SU-DHL-6 (cell line): Measurements from ENCODE around the gene C2CD4C.

ENCODE experiments used
- H2AFZ ChIP-seq: fragments of 200-600 bp; sonication (generic); 2 replicates; pipeline ENCODE4 v1.6.1; 2014; ENCODE audit warnings: low read depth, mild to moderate bottlenecking, moderate library complexity, mixed read lengths, antibody characterized with exemption, low read length; ENCODE audit not compliant: severe bottlenecking
- H3F3A ChIP-seq: fragments of 200-600 bp; shearing (Covaris generic); 2 replicates; pipeline ENCODE4 v1.6.0; 2016; ENCODE audit warnings: antibody characterized with exemption, mild to moderate bottlenecking; ENCODE audit not compliant: insufficient read depth
- H3K27ac ChIP-seq: fragments of 200-600 bp; sonication (generic); 2 replicates; pipeline ENCODE4 v1.5.1; 2016; ENCODE audit warnings: low read depth, mild to moderate bottlenecking, low read length, moderate library complexity, mixed read lengths
- H3K27me3 ChIP-seq: fragments of 200-600 bp; sonication (generic), shearing (Covaris generic); 2 replicates; pipeline ENCODE4 v1.6.0; 2014; ENCODE audit warnings: mild to moderate bottlenecking, low read length
- H3K36me3 ChIP-seq: fragments of 200-600 bp; sonication (generic); 2 replicates; pipeline ENCODE4 v1.6.1; 2014; ENCODE audit warnings: mild to moderate bottlenecking, low read length, mixed read lengths
- H3K4me2 ChIP-seq: fragments of 300-600, 200-600 bp; shearing (Covaris generic), sonication (generic); 2 replicates; pipeline ENCODE4 v1.6.0; 2014; ENCODE audit warnings: low read length, low read depth, mild to moderate bottlenecking; ENCODE audit not compliant: poor library complexity, severe bottlenecking
- H3K4me3 ChIP-seq: fragments of 200-600 bp; sonication (generic); 2 replicates; pipeline ENCODE4 v1.5.1; 2014; ENCODE audit warnings: antibody characterized with exemption, low read length, mild to moderate bottlenecking, mixed read lengths; ENCODE audit not compliant: insufficient read depth, poor library complexity, severe bottlenecking
- H3K79me2 ChIP-seq: fragments of 200-600 bp; sonication (generic); 2 replicates; pipeline ENCODE4 v1.6.1; 2014; ENCODE audit warnings: mild to moderate bottlenecking, low read length, moderate library complexity; ENCODE audit not compliant: insufficient read depth
- H3K9ac ChIP-seq: fragments of 200-600 bp; sonication (generic); 2 replicates; pipeline ENCODE4 v1.7.0; 2014; ENCODE audit warnings: mild to moderate bottlenecking, low read length
- H3K9me2 ChIP-seq: fragments of 200-600 bp; sonication (generic); replicated peaks from 2 replicates; pipeline ENCODE4 v1.6.1; 2014; ENCODE audit warnings: low read length; ENCODE audit not compliant: insufficient read depth
- H3K9me3 ChIP-seq: fragments of 200-600 bp; sonication (generic); 2 replicates; pipeline ENCODE4 v1.6.1; 2014; ENCODE audit warnings: low read length, mixed read lengths; ENCODE audit not compliant: insufficient read depth
- H4K20me1 ChIP-seq: fragments of 200-600 bp; sonication (generic); 2 replicates; pipeline ENCODE4 v1.6.1; 2014; ENCODE audit warnings: low read depth, mild to moderate bottlenecking, antibody characterized with exemption, low read length, moderate library complexity, mixed read lengths
- EZH2phosphoT487 ChIP-seq: fragments of 200-600 bp; sonication (generic), shearing (Covaris generic); conservative IDR thresholded peaks from 2 replicates; pipeline ENCODE4 v1.6.1; 2018; ENCODE audit warnings: mild to moderate bottlenecking, antibody characterized with exemption, low read length, moderate library complexity, mixed read lengths
- TF ChIP-seq, protein P1 (sequence below): fragments of 200-600 bp; sonication (generic); IDR thresholded peaks from one replicate; pipeline ENCODE4 v1.5.1; 2017; ENCODE audit warnings: antibody characterized with exemption, mild to moderate bottlenecking, low read length, moderate library complexity; ENCODE audit not compliant: insufficient read depth, poor library complexity, severe bottlenecking

The C2CD4C gene, protein sequence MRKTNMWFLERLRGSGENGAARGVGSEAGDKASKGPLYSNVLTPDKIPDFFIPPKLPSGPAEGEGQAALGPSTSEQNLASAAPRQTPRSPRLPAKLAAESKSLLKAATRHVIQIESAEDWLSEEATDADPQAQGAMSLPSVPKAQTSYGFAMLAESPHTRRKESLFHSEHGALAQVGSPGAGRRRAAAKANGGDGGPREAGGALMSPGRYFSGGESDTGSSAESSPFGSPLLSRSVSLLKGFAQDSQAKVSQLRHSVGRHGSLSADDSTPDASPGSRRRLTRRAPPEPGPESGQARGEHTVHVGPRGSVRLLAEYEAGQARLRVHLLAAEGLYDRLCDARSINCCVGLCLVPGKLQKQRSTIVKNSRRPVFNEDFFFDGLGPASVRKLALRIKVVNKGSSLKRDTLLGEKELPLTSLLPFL

DNA sequence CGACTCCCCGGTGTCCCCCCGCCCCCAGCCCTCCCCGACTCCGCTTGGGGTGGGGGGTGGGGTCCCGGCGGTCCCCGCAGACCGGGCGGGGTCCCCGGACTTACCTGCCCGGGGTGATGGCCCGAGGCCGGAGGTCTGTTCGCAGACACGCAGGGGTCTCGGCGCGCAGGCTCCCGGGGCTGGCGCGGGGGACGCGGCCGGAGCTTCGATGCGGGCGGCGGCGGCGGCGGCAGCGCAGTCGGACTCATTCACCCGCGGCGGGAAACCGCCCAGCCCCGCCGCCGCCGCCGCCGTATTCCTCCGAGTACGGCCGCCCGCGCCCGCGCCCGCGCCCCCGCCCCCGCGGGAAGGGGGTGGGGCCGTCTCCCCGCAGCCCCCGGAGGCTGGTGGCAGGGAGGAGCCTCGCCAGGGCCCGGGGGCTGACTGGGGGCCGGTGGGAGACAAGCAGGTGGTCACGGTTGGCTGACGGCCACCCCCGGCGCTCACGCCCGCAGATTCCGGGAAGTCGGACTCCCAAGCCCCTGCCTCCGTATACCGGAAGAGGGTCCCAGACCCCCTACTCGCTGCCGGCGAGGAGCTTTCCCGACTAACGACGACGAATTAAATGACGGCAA lies at the start of gene C2CD4C:
Gene C2CD4C (minus strand): TSS at position 246 of the 614 bp plus-strand sequence. CDS start 786 bp downstream, outside the sequence.
- no peak within 1 kb of the TSS for H3K9ac ChIP-seq
- TF ChIP-seq, protein P1, sequence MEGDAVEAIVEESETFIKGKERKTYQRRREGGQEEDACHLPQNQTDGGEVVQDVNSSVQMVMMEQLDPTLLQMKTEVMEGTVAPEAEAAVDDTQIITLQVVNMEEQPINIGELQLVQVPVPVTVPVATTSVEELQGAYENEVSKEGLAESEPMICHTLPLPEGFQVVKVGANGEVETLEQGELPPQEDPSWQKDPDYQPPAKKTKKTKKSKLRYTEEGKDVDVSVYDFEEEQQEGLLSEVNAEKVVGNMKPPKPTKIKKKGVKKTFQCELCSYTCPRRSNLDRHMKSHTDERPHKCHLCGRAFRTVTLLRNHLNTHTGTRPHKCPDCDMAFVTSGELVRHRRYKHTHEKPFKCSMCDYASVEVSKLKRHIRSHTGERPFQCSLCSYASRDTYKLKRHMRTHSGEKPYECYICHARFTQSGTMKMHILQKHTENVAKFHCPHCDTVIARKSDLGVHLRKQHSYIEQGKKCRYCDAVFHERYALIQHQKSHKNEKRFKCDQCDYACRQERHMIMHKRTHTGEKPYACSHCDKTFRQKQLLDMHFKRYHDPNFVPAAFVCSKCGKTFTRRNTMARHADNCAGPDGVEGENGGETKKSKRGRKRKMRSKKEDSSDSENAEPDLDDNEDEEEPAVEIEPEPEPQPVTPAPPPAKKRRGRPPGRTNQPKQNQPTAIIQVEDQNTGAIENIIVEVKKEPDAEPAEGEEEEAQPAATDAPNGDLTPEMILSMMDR, result no peak
- no peak for TF ChIP-seq EZH2phosphoT487
- H3K36me3 ChIP-seq, result no peaks in the 10 kb centered on the region
- no peaks in the 10 kb centered on the region for H3K9me3 ChIP-seq
- no peak within 1 kb of the TSS for H2AFZ ChIP-seq
- no peaks in the 10 kb centered on the region for H3K79me2 ChIP-seq
- peak within 1 kb of the TSS; percentile 10 for H3K4me2 ChIP-seq
- no peaks in the 10 kb centered on the region for H3K27me3 ChIP-seq
- no peaks in the 10 kb centered on the region for H4K20me1 ChIP-seq
- H3K9me2 ChIP-seq, result no peaks in the 10 kb centered on the region
- H3K27ac ChIP-seq, result no peak within 1 kb of the TSS
- no peak within 1 kb of the TSS for H3K4me3 ChIP-seq
- no peaks in the 10 kb centered on the region for H3F3A ChIP-seq

DNA sequence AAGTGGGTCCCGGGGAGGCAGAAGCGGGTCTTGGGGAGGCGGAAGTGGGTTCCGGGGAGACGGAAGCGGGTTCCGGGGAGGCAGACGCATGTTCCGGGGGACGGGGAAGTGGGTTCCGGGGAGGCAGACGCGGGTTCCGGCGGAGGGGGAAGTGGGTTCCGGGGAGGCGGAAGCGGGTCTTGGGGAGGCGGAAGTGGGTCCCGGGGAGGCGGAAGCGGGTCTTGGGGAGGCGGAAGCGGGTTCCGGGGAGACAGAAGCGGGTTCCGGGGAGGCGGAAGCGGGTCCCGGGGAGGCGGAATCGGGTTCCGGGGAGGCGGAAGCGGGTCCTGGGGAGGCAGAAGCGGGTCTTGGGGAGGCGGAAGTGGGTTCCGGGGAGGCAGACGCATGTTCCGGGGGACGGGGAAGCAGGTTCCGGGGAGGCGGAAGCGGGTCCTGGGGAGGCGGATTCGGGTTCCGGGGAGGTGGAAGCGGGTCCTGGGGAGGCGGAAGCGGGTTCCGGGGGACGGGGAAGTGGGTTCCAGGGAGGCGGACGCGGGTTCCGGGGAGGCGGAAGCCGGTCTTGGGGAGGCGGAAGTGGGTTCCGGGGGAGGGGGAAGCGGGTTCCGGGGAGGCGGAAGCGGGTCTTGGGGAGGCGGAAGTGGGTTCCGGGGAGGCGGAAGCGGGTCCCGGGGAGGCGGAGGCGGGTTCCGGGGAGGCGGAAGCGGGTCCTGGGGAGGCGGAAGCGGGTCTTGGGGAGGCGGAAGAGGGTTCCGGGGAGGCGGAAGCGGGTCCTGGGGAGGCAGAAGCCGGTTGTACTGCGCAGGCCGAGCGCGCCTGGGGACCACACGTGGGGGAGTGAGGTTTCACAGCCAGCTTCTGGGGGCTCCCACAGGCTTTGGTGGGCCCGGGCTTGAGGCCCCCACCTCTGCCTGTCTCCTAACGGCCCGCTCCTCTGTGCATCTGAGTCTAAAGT lies 49.4 kb upstream of the C2CD4C start:
- H3K9me3 ChIP-seq, result peaks cover 9% of the 10 kb centered on the region; the same call in 1 of the 2 replicates

DNA sequence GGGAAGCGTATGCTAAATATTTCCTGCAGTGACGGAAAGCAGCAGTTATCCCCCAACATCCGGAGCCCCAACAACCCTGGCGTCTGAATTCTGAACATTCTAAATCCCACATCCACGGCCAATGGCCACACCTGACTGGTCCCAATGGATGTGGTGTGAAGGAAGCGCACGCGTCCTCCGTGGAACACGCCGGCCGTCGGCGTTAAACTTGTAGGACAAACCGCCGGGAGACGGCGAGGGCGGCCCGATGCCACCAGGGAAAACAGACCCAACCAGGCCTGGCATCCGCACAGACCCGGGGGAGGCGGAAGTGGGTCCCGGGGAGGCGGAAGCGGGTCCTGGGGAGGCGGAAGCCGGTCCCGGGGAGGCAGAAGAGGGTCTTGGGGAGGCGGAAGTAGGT lies 48.7 kb upstream of the C2CD4C start:
- Histone ChIP-seq H3K9me2 (no peaks in the 10 kb centered on the region), H4K20me1 (no peaks in the 10 kb centered on the region), H3K9me3 (peaks cover 9% of the 10 kb centered on the region; the same call in 1 of the 2 replicates), H3K27ac (no peak overlapping the region), H3K4me2 (no peak overlapping the region), H3K27me3 (no peaks in the 10 kb centered on the region), H2AFZ (no peak overlapping the region), H3F3A (no peaks in the 10 kb centered on the region), H3K36me3 (no peaks in the 10 kb centered on the region), H3K79me2 (no peaks in the 10 kb centered on the region), H3K9ac (no peak overlapping the region), H3K4me3 (no peak overlapping the region)
- no peak for TF ChIP-seq EZH2phosphoT487
- TF ChIP-seq, protein P1, result no peak

More for the DNA sequence above, 49.4 kb upstream of the C2CD4C start:
- H3K4me2 ChIP-seq, result no peak overlapping the region
- H3K9ac ChIP-seq, result no peak overlapping the region
- no peaks in the 10 kb centered on the region for H3F3A ChIP-seq
- H3K36me3 ChIP-seq, result no peaks in the 10 kb centered on the region
- H3K27ac ChIP-seq, result no peak overlapping the region
- H3K9me2 ChIP-seq, result no peaks in the 10 kb centered on the region
- H3K27me3 ChIP-seq, result no peaks in the 10 kb centered on the region
- no peaks in the 10 kb centered on the region for H4K20me1 ChIP-seq
- H2AFZ ChIP-seq, result no peak overlapping the region
- TF ChIP-seq, protein P1, result no peak
- TF ChIP-seq EZH2phosphoT487, result no peak
- no peak overlapping the region for H3K4me3 ChIP-seq
- H3K79me2 ChIP-seq, result no peaks in the 10 kb centered on the region
